A549 (cell line): ENCODE measurements around the gene OCSTAMP. TPM values are rescaled to one million over a fixed set of nuclear protein-coding genes. Genes with fewer than 3 reads are reported as not detected.

Source experiments
- ATAC-seq, 2 experiments: fragments of 200-7000 bp in 1 of 2; fragments of >200 bp in 1 of 2; cut with Nextera tagmentation in 1 of 2; cut with Tn5 transposase in 1 of 2; 3 replicates each; pipeline versions ENCODE4 v1.8.0 to v1.9.1; 2018 to 2020; ENCODE audit warnings: mild to moderate bottlenecking in 1 of 2, moderate library complexity in 1 of 2
- CTCF ChIA-PET: fragments of 300-600 bp; sonication (Branson Sonifier 250); formaldehyde crosslinking; extraction: SDS; loops from one replicate; lab custom pipeline; 2021; ENCODE audit warnings: antibody characterized with exemption, inconsistent platforms; lab: Yijun Ruan, JAX
- POLR2A ChIA-PET: fragments of 350-600 bp; formaldehyde crosslinking; extraction: SDS; loops from one replicate; lab custom pipeline; 2021; ENCODE audit warnings: antibody characterized with exemption, inconsistent platforms; lab: Yijun Ruan, JAX
- DNase-seq, 2 experiments: peaks; one replicate each; pipeline versions ENCODE4 v3.0.0 to v3.0.0-alpha.2; 2011 to 2016; ENCODE audit warnings: low read depth in 1 of 2, low spot score in 1 of 2
- FAIRE-seq: peaks from 2 replicates; lab custom pipeline; 2011; peaks lifted over from hg19 to GRCh38; lab: Jason Lieb, UNC
- H3K27ac ChIP-seq, 2 experiments: fragments of >200 bp; sonication (Bioruptor Twin); formaldehyde crosslinking; 3 replicates each; pipeline ENCODE4 v1.5.1; 2016 to 2017
- H3K4me1 ChIP-seq: fragments of >200 bp; sonication (Bioruptor Twin); formaldehyde crosslinking; 3 replicates; pipeline ENCODE4 v1.6.1; 2016
- H3K4me2 ChIP-seq: fragments of >200 bp; sonication (Bioruptor Twin); formaldehyde crosslinking; 3 replicates; pipeline ENCODE4 v1.6.1; 2016
- H3K4me3 ChIP-seq: fragments of >200 bp; sonication (Bioruptor Twin); formaldehyde crosslinking; 3 replicates; pipeline ENCODE4 v1.5.1; 2016
- H3K9me3 ChIP-seq: fragments of >200 bp; sonication (Bioruptor Twin); formaldehyde crosslinking; 3 replicates; pipeline ENCODE4 v1.6.1; 2016
- CBX2 ChIP-seq: fragments of 200-600 bp; sonication (generic); IDR thresholded peaks from 2 replicates; pipeline ENCODE4 v1.6.1; 2016; ENCODE audit warnings: low read depth, mild to moderate bottlenecking, borderline replicate concordance
- CBX8 ChIP-seq: fragments of 200-600 bp; sonication (generic); IDR thresholded peaks from 2 replicates; pipeline ENCODE4 v1.6.1; 2016
- CEBPB ChIP-seq, 2 experiments: fragments of >200 bp in 1 of 2; sonication (Bioruptor Twin) in 1 of 2; formaldehyde crosslinking in 1 of 2; IDR thresholded peaks; 2 replicates each; pipeline ENCODE4 v1.6.1; 2012 to 2016
- CHD4 ChIP-seq: fragments of 200-600 bp; sonication (generic); IDR thresholded peaks from 2 replicates; pipeline ENCODE4 v1.6.1; 2016; ENCODE audit warnings: antibody characterized with exemption, mild to moderate bottlenecking, borderline replicate concordance
- EP300 ChIP-seq, 2 experiments: fragments of >200 bp; sonication (Bioruptor Twin); formaldehyde crosslinking; IDR thresholded peaks; 2 replicates in 1 of 2; 3 replicates in 1 of 2; pipeline ENCODE4 v1.6.1; 2016 to 2017
- ESRRA ChIP-seq: fragments of 150-350 bp; IDR thresholded peaks from 2 replicates; pipeline ENCODE4 v1.6.1; 2014; ENCODE audit warnings: mild to moderate bottlenecking, low read length, borderline replicate concordance
- FOSL2 ChIP-seq, 2 experiments: fragments of 450-650 bp in 1 of 2; fragments of >200 bp in 1 of 2; sonication (Bioruptor Twin) in 1 of 2; formaldehyde crosslinking; IDR thresholded peaks; 2 replicates each; pipeline versions ENCODE4 v1.5.0 to v1.6.1; 2016 to 2020; ENCODE audit warnings: mild to moderate bottlenecking in 1 of 2, moderate library complexity in 1 of 2
- HOXB13 ChIP-seq: fragments of 250-450 bp; sonication (Bioruptor Pico); IDR thresholded peaks from 2 replicates; pipeline ENCODE4 v1.5.0; 2020; ENCODE audit warnings: low read depth, mild to moderate bottlenecking, moderate library complexity
- JUNB ChIP-seq: fragments of >200 bp; sonication (Bioruptor Twin); formaldehyde crosslinking; IDR thresholded peaks from 2 replicates; pipeline ENCODE4 v1.6.1; 2016
- KDM1A ChIP-seq: fragments of 200-600 bp; sonication (generic); IDR thresholded peaks from 2 replicates; pipeline ENCODE4 v1.6.1; 2016; ENCODE audit warnings: low read depth, mild to moderate bottlenecking
- MAFK ChIP-seq: fragments of 450-650 bp; IDR thresholded peaks from 2 replicates; pipeline ENCODE4 v1.6.1; 2014; ENCODE audit not compliant: partially characterized antibody
- MYC ChIP-seq: IDR thresholded peaks from 2 replicates; pipeline ENCODE4 v1.6.1; 2012; ENCODE audit warnings: mild to moderate bottlenecking, inconsistent platforms, low read length, improper control_type of control experiment, borderline replicate concordance
- NFE2L2 ChIP-seq: fragments of 150-350 bp; conservative IDR thresholded peaks from 2 replicates; pipeline ENCODE4 v1.6.1; 2014; ENCODE audit warnings: low read length
- NR3C1 ChIP-seq: fragments of >200 bp; sonication (Bioruptor Twin); formaldehyde crosslinking; IDR thresholded peaks from 3 replicates; pipeline ENCODE4 v1.6.1; 2017
- RCOR1 ChIP-seq: fragments of 150-350 bp; IDR thresholded peaks from 2 replicates; pipeline ENCODE4 v1.6.1; 2014; ENCODE audit warnings: antibody characterized with exemption, low read length, low read depth
- TFCP2L1 ChIP-seq: fragments of 250-450 bp; sonication (Bioruptor Pico); IDR thresholded peaks from 2 replicates; pipeline ENCODE4 v1.5.0; 2021; ENCODE audit warnings: mild to moderate bottlenecking
- WGBS: methylation state at CpG from one replicate; pipeline ENCODE4 v1.1.6; 2017; ENCODE audit errors: missing lambda C conversion rate; 5-methylcytosine and 5-hydroxymethylcytosine counted together
- polyA plus RNA-seq, 4 experiments: library from polyadenylated mRNA; depleted of rRNA in 3 of 4; stranded (reverse); fragments of >200 nt; fragmentation: RNase III in 1 of 4; extraction: RNeasy Plus Mini Kit Qiagen cat#74134 plus additional on column Dnase treatment in 1 of 4; gene quantifications; 2 replicates in 3 of 4; 3 replicates in 1 of 4; pipeline ENCODE4 v1.2.3, GENCODE V29; 2011 to 2017
- TF ChIP-seq, protein P1 (sequence below): IDR thresholded peaks from 2 replicates; pipeline ENCODE4 v1.6.1; 2012; ENCODE audit warnings: low read depth, borderline replicate concordance
- TF ChIP-seq, protein P2 (sequence below): fragments of >200 bp; sonication (Bioruptor Twin); formaldehyde crosslinking; IDR thresholded peaks from 3 replicates; pipeline ENCODE4 v1.6.1; 2016
- TF ChIP-seq, protein P3 (sequence below): IDR thresholded peaks from 2 replicates; pipeline ENCODE4 v1.6.1; 2012

The OCSTAMP gene
- polyA plus RNA-seq, 2 of the 4 experiments (the other 2 are of a cell fraction), result not detected

DNA sequence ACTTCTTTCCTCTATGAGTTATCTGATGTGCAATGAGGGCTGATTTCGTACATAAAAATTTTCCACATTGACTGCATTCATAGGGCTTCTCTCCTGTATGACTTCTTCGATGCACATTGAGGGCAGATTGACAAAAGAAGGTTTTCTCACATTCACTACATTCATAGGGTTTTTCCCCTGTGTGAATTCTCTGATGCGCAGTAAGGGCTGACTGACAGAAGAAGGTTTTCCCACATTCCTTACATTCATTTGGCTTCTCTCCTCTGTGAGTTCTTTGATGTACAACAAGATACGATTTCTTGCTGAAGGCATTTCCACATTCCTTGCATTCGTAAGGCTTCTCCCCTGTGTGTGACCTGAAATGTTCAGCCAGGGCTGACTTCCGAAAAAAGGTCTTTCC lies 48.5 kb downstream of the OCSTAMP start:
- no peak for TF ChIP-seq CBX8
- TF ChIP-seq ESRRA, result no peak
- TF ChIP-seq, protein P1, sequence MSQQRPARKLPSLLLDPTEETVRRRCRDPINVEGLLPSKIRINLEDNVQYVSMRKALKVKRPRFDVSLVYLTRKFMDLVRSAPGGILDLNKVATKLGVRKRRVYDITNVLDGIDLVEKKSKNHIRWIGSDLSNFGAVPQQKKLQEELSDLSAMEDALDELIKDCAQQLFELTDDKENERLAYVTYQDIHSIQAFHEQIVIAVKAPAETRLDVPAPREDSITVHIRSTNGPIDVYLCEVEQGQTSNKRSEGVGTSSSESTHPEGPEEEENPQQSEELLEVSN, result no peak
- no peak for TF ChIP-seq CHD4
- TF ChIP-seq, all 56 proteins: peak for 0
- H3K9me3 ChIP-seq, result peaks cover 53% of the 10 kb centered on the region
- ATAC-seq, result no peak
- ChIA-PET CTCF (no interaction called here), POLR2A (no interaction called here)
- FAIRE-seq, result no peak
- H3K27ac ChIP-seq, result no peak overlapping the region
- DNase-seq, result no peak
- H3K4me2 ChIP-seq, result no peak overlapping the region
- H3K4me1 ChIP-seq, result no peaks in the 10 kb centered on the region
- no peak overlapping the region for H3K4me3 ChIP-seq
- 15% methylated on average over 6 of the region's 6 CpGs for WGBS

DNA sequence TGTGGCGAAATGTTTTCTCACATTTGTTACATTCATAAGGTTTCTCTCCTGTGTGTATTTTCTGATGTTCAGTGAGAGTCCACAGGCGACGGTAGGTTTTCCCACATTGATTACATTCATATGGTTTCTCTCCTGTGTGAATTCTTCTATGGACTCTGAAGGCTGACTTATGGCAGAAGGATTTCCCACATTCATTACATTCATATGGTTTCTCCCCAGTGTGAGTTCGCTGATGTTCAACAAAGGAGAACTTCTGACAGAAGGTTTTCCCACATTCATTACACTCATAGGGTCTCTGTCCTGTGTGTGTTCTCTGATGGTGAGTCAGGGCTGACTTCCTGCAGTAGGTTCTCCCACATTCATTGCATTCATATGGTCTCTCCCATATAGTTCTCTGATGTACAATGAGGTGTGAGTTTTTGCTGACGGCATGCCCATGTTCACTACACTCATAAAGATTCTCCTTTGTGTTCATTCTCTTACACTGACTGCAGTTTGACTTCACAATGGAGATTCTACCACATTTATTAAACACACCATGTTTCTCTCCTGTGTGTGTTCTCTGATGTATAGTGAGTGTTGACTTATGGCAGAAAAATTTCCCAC lies 49.0 kb downstream of the OCSTAMP start:
- Histone ChIP-seq H3K9me3 (peaks cover 53% of the 10 kb centered on the region), H3K27ac (no peak overlapping the region), H3K4me2 (no peak overlapping the region), H3K4me3 (no peak overlapping the region), H3K4me1 (no peaks in the 10 kb centered on the region)
- no peak for DNase-seq
- no peak for ATAC-seq
- FAIRE-seq, result no peak
- ChIA-PET CTCF (no interaction called here), POLR2A (no interaction called here)
- TF ChIP-seq CEBPB (IDR thresholded peaks at IDR 0.05) (no peak), KDM1A (0 out of 2 replicates have a peak, but pooled peaks have one; percentile 10)
- WGBS, result 26% methylated on average over 5 of the region's 5 CpGs

DNA sequence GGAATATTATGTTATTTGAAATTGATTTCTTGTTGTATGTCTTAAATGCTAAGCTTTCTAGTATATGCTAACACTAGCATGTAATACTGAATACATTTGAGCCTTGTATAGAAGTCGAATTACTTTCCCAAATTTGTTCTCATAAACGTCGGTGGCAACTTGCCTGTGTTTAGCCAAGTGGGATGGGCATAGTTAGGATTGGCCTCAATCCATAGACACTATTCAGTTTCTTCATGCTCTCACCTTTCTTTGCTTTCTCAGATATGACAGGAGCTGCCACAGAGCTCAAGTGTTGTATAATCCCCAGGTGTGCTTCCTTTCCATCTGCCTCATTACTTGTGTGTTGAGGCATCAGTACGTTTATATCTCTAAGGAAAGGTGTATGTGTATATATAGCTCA lies 56.4 kb downstream of the OCSTAMP start:
- H3K27ac ChIP-seq, result no peak overlapping the region
- ATAC-seq (no peak), FAIRE-seq (no peak), DNase-seq (no peak)
- H3K4me1 ChIP-seq, result no peaks in the 10 kb centered on the region
- ChIA-PET POLR2A (no interaction called here), CTCF (interaction anchor here (0.6 to 1.1 kb wide), 3 partner anchors 8 to 187 kb away, joined by 3 to 4 read pairs (median 3); no protein-coding TSS in a partner anchor)
- peaks cover 10% of the 10 kb centered on the region; the same call in 2 of the 3 replicates for H3K9me3 ChIP-seq
- 3% methylated on average over 4 of the region's 4 CpGs for WGBS
- no peak overlapping the region for H3K4me2 ChIP-seq
- TF ChIP-seq, protein P2, sequence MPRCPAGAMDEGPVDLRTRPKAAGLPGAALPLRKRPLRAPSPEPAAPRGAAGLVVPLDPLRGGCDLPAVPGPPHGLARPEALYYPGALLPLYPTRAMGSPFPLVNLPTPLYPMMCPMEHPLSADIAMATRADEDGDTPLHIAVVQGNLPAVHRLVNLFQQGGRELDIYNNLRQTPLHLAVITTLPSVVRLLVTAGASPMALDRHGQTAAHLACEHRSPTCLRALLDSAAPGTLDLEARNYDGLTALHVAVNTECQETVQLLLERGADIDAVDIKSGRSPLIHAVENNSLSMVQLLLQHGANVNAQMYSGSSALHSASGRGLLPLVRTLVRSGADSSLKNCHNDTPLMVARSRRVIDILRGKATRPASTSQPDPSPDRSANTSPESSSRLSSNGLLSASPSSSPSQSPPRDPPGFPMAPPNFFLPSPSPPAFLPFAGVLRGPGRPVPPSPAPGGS, result no peak
- TF ChIP-seq NR3C1 (no peak), CBX2 (no peak), NFE2L2 (no peak), EP300 (IDR thresholded peaks at IDR 0.05) (no peak), FOSL2 (IDR thresholded peaks at IDR 0.05) (no peak), FOSL2 (CRISPR knock-in tag; IDR thresholded peaks at IDR 0.05) (no peak)
- TF ChIP-seq, protein P3, sequence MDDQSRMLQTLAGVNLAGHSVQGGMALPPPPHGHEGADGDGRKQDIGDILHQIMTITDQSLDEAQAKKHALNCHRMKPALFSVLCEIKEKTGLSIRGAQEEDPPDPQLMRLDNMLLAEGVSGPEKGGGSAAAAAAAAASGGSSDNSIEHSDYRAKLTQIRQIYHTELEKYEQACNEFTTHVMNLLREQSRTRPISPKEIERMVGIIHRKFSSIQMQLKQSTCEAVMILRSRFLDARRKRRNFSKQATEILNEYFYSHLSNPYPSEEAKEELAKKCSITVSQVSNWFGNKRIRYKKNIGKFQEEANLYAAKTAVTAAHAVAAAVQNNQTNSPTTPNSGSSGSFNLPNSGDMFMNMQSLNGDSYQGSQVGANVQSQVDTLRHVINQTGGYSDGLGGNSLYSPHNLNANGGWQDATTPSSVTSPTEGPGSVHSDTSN, result no peak
- no peak overlapping the region for H3K4me3 ChIP-seq

DNA sequence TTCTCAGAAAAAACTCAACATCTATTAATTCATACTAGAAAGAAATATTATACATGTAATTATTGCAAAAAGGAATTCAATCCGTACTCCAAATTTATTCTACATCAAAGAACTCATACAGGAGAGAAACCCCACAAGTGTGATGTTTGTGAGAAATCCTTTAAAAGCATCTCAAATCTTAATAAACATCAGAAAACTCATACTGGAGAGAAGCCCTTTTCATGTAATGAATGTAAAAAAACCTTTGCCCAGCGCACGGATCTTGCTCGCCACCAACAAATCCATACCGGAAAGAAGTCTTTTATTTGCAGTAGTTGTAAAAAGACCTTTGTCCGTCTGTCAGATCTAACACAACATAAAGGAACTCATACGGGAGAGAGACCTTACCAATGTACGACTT lies 59.1 kb downstream of the OCSTAMP start:
- WGBS, result 35% methylated on average over 8 of the region's 8 CpGs
- H3K4me3 ChIP-seq, result no peak overlapping the region
- DNase-seq, result no peak
- no peak for ATAC-seq
- ChIA-PET POLR2A (no interaction called here), CTCF (no interaction called here)
- H3K27ac ChIP-seq, result no peak overlapping the region
- no peak for FAIRE-seq
- H3K4me2 ChIP-seq, result no peak overlapping the region
- no peaks in the 10 kb centered on the region for H3K4me1 ChIP-seq
- H3K9me3 ChIP-seq, result peaks cover 7% of the 10 kb centered on the region; the same call in 2 of the 3 replicates
- TF ChIP-seq HOXB13 (CRISPR knock-in tag), result no peak
- TF ChIP-seq MYC, result no peak
- no peak for TF ChIP-seq MAFK
- TF ChIP-seq JUNB, result no peak
- no peak for TF ChIP-seq RCOR1
- TF ChIP-seq CEBPB (IDR thresholded peaks at IDR 0.05), result no peak
- TF ChIP-seq FOSL2 (IDR thresholded peaks at IDR 0.05), result no peak
- no peak for TF ChIP-seq FOSL2 (CRISPR knock-in tag; IDR thresholded peaks at IDR 0.05)
- no peak for TF ChIP-seq TFCP2L1 (CRISPR knock-in tag)
- TF ChIP-seq, all 56 proteins: peak for 0

Other genes with a start within 250 kb of the OCSTAMP start
- gene CDH22, start 242.2 kb downstream of the OCSTAMP start, polyA plus RNA-seq (2011; rRNA removed), result not detected in 2 replicates
- gene CDH22, start 242.2 kb downstream of the OCSTAMP start, polyA plus RNA-seq (2017; fragmentation: RNase III; extraction: RNeasy Plus Mini Kit Qiagen cat#74134 plus additional on column Dnase treatment), result 0.03 TPM in 1 of 3 replicates, not detected in the others
- 25.1 and 31.1 TPM in 2 replicates for gene ELMO2, start 144.0 kb downstream of the OCSTAMP start, polyA plus RNA-seq (2011; rRNA removed)
- gene ELMO2, start 144.0 kb downstream of the OCSTAMP start, polyA plus RNA-seq (2017; fragmentation: RNase III; extraction: RNeasy Plus Mini Kit Qiagen cat#74134 plus additional on column Dnase treatment), result 22.3 to 23.4 TPM (median 22.9 TPM) in 3 replicates
- 0.03 TPM in 1 of 2 replicates, not detected in the other for gene ZNF334, start 37.1 kb downstream of the OCSTAMP start, polyA plus RNA-seq (2011; rRNA removed)
- gene ZNF334, start 37.1 kb downstream of the OCSTAMP start, polyA plus RNA-seq (2017; fragmentation: RNase III; extraction: RNeasy Plus Mini Kit Qiagen cat#74134 plus additional on column Dnase treatment), result not detected in 3 replicates
- gene SLC13A3, start 100.8 kb upstream of the OCSTAMP start, polyA plus RNA-seq (2011; rRNA removed), result 0.04 TPM in 1 of 2 replicates, not detected in the other
- 0.19 TPM in 1 of 3 replicates, not detected in the others for gene SLC13A3, start 100.8 kb upstream of the OCSTAMP start, polyA plus RNA-seq (2017; fragmentation: RNase III; extraction: RNeasy Plus Mini Kit Qiagen cat#74134 plus additional on column Dnase treatment)
- gene TP53RK, start 138.8 kb upstream of the OCSTAMP start, polyA plus RNA-seq (2011; rRNA removed), result 11.8 and 13.1 TPM in 2 replicates
- gene TP53RK, start 138.8 kb upstream of the OCSTAMP start, polyA plus RNA-seq (2017; fragmentation: RNase III; extraction: RNeasy Plus Mini Kit Qiagen cat#74134 plus additional on column Dnase treatment), result 9.8 to 10.5 TPM (median 10.5 TPM) in 3 replicates
- gene SLC2A10, start 159.0 kb upstream of the OCSTAMP start, polyA plus RNA-seq (2011; rRNA removed), result 0.01 TPM in 1 of 2 replicates, not detected in the other
- not detected in 3 replicates for gene SLC2A10, start 159.0 kb upstream of the OCSTAMP start, polyA plus RNA-seq (2017; fragmentation: RNase III; extraction: RNeasy Plus Mini Kit Qiagen cat#74134 plus additional on column Dnase treatment)